Ascending aorta (tissue), 2 donors: ENCODE data around the gene PPP1R2C. TPM values are rescaled to one million over a fixed set of nuclear protein-coding genes. Genes with fewer than 3 reads are reported as not detected.

Source experiments
- DNase-seq, 2 donors: peaks; one replicate each; pipeline ENCODE4 v3.0.0-alpha.2; 2019; ENCODE audit warnings: low spot score in 2 of 2
- H3K27ac ChIP-seq, 2 donors: fragments of 200-600 bp; sonication (generic); one replicate each; pipeline ENCODE4 v1.5.1; 2016 to 2017; ENCODE audit warnings: mild to moderate bottlenecking in 1 of 2
- H3K27me3 ChIP-seq: fragments of 200-600 bp; sonication (generic); one replicate; pipeline ENCODE4 v1.5.1; 2017
- H3K36me3 ChIP-seq, 2 donors: fragments of 200-600 bp; sonication (generic); one replicate each; pipeline ENCODE4 v1.5.1; 2016
- H3K4me1 ChIP-seq, 2 donors: fragments of 200-600 bp; sonication (generic); one replicate each; pipeline ENCODE4 v1.5.1; 2016 to 2017; ENCODE audit warnings: mild to moderate bottlenecking in 1 of 2
- H3K4me3 ChIP-seq, 2 donors: fragments of 200-600 bp; sonication (generic); one replicate each; pipeline ENCODE4 v1.5.1; 2016 to 2017; ENCODE audit warnings: mild to moderate bottlenecking in 1 of 2
- H3K9me3 ChIP-seq, 2 donors: fragments of 200-600 bp; sonication (generic); one replicate each; pipeline ENCODE4 v1.5.1; 2016
- CTCF ChIP-seq, 3 experiments: fragments of 200-600 bp in 2 of 3; fragments of 450-650 bp in 1 of 3; sonication (generic) in 2 of 3; IDR thresholded peaks; one replicate each; pipeline ENCODE4 v1.5.1; 2016 to 2019; ENCODE audit warnings: antibody characterized with exemption in 3 of 3, mild to moderate bottlenecking in 1 of 3, moderate library complexity in 1 of 3
- intact Hi-C: fragments of 100-400 bp; cut with DNase I; formaldehyde crosslinking; loops from one replicate; pipeline ENCODE4 v1.15.1; 2023
- total RNA-seq: library from RNA; depleted of rRNA; stranded (reverse); fragments of >200 nt; gene quantifications from one replicate; pipeline ENCODE4 v1.1.0, GENCODE V29; 2016

PPP1R2C gene
- total RNA-seq, 1 donor from 2014 or later, result not detected

GRCh38 chrX:42739258-42739657 lies 38.7 kb downstream of the PPP1R2C start:
- TF ChIP-seq CTCF (IDR thresholded peaks at IDR 0.05), result no peak

GRCh38 chrX:42738552-42738951 lies 39.4 kb downstream of the PPP1R2C start:
- no peaks in the 10 kb centered on the region for H3K36me3 ChIP-seq
- no peak overlapping the region for H3K4me3 ChIP-seq
- H3K27me3 ChIP-seq, result no peaks in the 10 kb centered on the region
- no peak for TF ChIP-seq CTCF (IDR thresholded peaks at IDR 0.05)
- H3K9me3 ChIP-seq, result no peaks in the 10 kb centered on the region
- intact Hi-C loops, result no loop called here
- H3K27ac ChIP-seq, result peak overlapping the region in 1 of 2 donors; percentile 7
- no peak for DNase-seq
- no peaks in the 10 kb centered on the region for H3K4me1 ChIP-seq

More at GRCh38 chrX:42739258-42739657, 38.7 kb downstream of the PPP1R2C start:
- DNase-seq, result no peak
- Histone ChIP-seq H3K4me1 (no peaks in the 10 kb centered on the region), H3K27me3 (no peaks in the 10 kb centered on the region), H3K4me3 (no peak overlapping the region), H3K27ac (peak overlapping the region in 1 of 2 donors; percentile 7), H3K36me3 (no peaks in the 10 kb centered on the region), H3K9me3 (no peaks in the 10 kb centered on the region)
- intact Hi-C loops, result no loop called here

GRCh38 chrX:42735250-42735649 lies 42.7 kb downstream of the PPP1R2C start:
- H3K27me3 ChIP-seq, result no peaks in the 10 kb centered on the region
- H3K27ac ChIP-seq, result no peak overlapping the region
- no peak for TF ChIP-seq CTCF (IDR thresholded peaks at IDR 0.05)
- H3K4me1 ChIP-seq, result no peaks in the 10 kb centered on the region
- H3K4me3 ChIP-seq, result no peak overlapping the region
- no peaks in the 10 kb centered on the region for H3K9me3 ChIP-seq
- no peak for DNase-seq
- intact Hi-C loops, result no loop called here
- no peaks in the 10 kb centered on the region for H3K36me3 ChIP-seq

GRCh38 chrX:42732506-42732905 lies 45.5 kb downstream of the PPP1R2C start:
- Histone ChIP-seq H3K36me3 (no peaks in the 10 kb centered on the region), H3K4me3 (no peak overlapping the region), H3K27ac (no peak overlapping the region), H3K4me1 (no peaks in the 10 kb centered on the region), H3K9me3 (no peaks in the 10 kb centered on the region), H3K27me3 (no peaks in the 10 kb centered on the region)
- intact Hi-C loops, result no loop called here
- no peak for TF ChIP-seq CTCF (IDR thresholded peaks at IDR 0.05)
- DNase-seq, result no peak
